NCI-H345 (cell line): ENCODE data around the gene PDE6B.
"Not testable (repeated sequence)": the region's sequence is repeated elsewhere in the genome, so short reads cannot be mapped to it uniquely, and the experiment has no call there.

Experiments used
- DNase-seq: peaks from one replicate; lab custom pipeline; 2025; lab: John Stamatoyannopoulos, UW

PDE6B gene

GRCh38 chr4:683247-683897 lies 58.0 kb downstream of the PDE6B start:
- no peak for DNase-seq

- DNase-seq: peak; percentile 73
These were observed 58.7 kb downstream of the PDE6B start for GRCh38 chr4:683982-684622.

- DNase-seq: no peak
These were observed 59.4 kb downstream of the PDE6B start for GRCh38 chr4:684623-685327.

GRCh38 chr4:685679-686412 lies 60.5 kb downstream of the PDE6B start:
- DNase-seq: no peak

GRCh38 chr4:686413-687040 lies 61.2 kb downstream of the PDE6B start:
- no peak for DNase-seq

- DNase-seq: no peak
These were observed 61.9 kb downstream of the PDE6B start for GRCh38 chr4:687048-687970.

GRCh38 chr4:687971-688853 lies 62.8 kb downstream of the PDE6B start:
- no peak for DNase-seq

GRCh38 chr4:688854-689681 lies 63.7 kb downstream of the PDE6B start, which contains the start of gene SLC49A3:
Gene SLC49A3 (minus strand): TSS chr4:689151. CDS start chr4:689127, 24 bp downstream.
- no peak for DNase-seq

GRCh38 chr4:689723-690122 lies 64.3 kb downstream of the PDE6B start:
- DNase-seq: no peak

GRCh38 chr4:692771-693554 lies 67.6 kb downstream of the PDE6B start:
- no peak for DNase-seq

GRCh38 chr4:694341-694940 lies 69.1 kb downstream of the PDE6B start:
- DNase-seq: not testable (repeated sequence)

- no peak for DNase-seq
These were observed 74.6 kb downstream of the PDE6B start for GRCh38 chr4:699816-700580.

- DNase-seq: no peak
These were observed 75.4 kb downstream of the PDE6B start for GRCh38 chr4:700587-701264.

GRCh38 chr4:702618-703048 lies 77.3 kb downstream of the PDE6B start:
- no peak for DNase-seq

GRCh38 chr4:703336-704197 lies 78.2 kb downstream of the PDE6B start:
- no peak for DNase-seq
